HepG2 (cell line): ENCODE data around the gene UBC. TPM values are rescaled to one million over a fixed set of nuclear protein-coding genes. Genes with fewer than 3 reads are reported as not detected.
A peak's percentile ranks its signal among the peaks of the same experiment; 100 is the strongest.

Experiments
- GABPB1 ChIP-seq: IDR thresholded peaks from 2 replicates; pipeline ENCODE4 v1.6.1; 2016; ENCODE audit warnings: mild to moderate bottlenecking, missing genetic modification reagents, moderate library complexity, missing compliant biosample characterization
- HNRNPLL ChIP-seq: fragments of 200-400 bp; formaldehyde crosslinking; IDR thresholded peaks from 2 replicates; pipeline ENCODE4 v1.6.1; 2017; ENCODE audit warnings: mild to moderate bottlenecking, low read depth, low read length; ENCODE audit not compliant: poor library complexity, severe bottlenecking
- MBD4 ChIP-seq: IDR thresholded peaks from 2 replicates; pipeline ENCODE4 v1.6.1; 2012; ENCODE audit warnings: low read length, inconsistent platforms, borderline replicate concordance
- MTA3 ChIP-seq: sonication (generic); formaldehyde crosslinking; IDR thresholded peaks from 2 replicates; pipeline ENCODE4 v1.4.0; 2020; ENCODE audit warnings: missing genetic modification reagents
- PCBP1 ChIP-seq: fragments of 200-400 bp; formaldehyde crosslinking; IDR thresholded peaks from 2 replicates; pipeline ENCODE4 v1.6.1; 2017; ENCODE audit warnings: mild to moderate bottlenecking, low read depth, low read length, borderline replicate concordance
- SETDB1 ChIP-seq: sonication (generic); formaldehyde crosslinking; IDR thresholded peaks from 2 replicates; pipeline ENCODE4 v1.5.1; 2020; ENCODE audit warnings: missing genetic modification reagents, mild to moderate bottlenecking, borderline replicate concordance
- SP5 ChIP-seq: IDR thresholded peaks from 2 replicates; pipeline ENCODE4 v1.6.1; 2016; ENCODE audit warnings: low read depth, borderline replicate concordance
- ZFAT ChIP-seq: sonication (generic); formaldehyde crosslinking; conservative IDR thresholded peaks from 2 replicates; pipeline ENCODE4 v1.8.1; 2023; ENCODE audit warnings: missing genetic modification reagents, inconsistent platforms
- ZNF24 ChIP-seq: fragments of 450-650 bp; IDR thresholded peaks from 2 replicates; pipeline ENCODE4 v1.6.1; 2017; ENCODE audit warnings: antibody characterized with exemption, mild to moderate bottlenecking
- ZNF468 ChIP-seq: sonication (generic); formaldehyde crosslinking; IDR thresholded peaks from 2 replicates; pipeline ENCODE4 v1.8.0; 2022; ENCODE audit warnings: mild to moderate bottlenecking, moderate library complexity, missing genetic modification reagents
- ZNF549 ChIP-seq: sonication (generic); formaldehyde crosslinking; IDR thresholded peaks from 2 replicates; pipeline ENCODE4 v1.5.0; 2020; ENCODE audit warnings: missing genetic modification reagents
- ZNF615 ChIP-seq: sonication (generic); formaldehyde crosslinking; IDR thresholded peaks from 2 replicates; pipeline ENCODE4 v1.5.0; 2020; ENCODE audit warnings: mild to moderate bottlenecking, missing genetic modification reagents, borderline replicate concordance
- polyA plus RNA-seq, 8 experiments: library from polyadenylated mRNA; depleted of rRNA in 3 of 8; stranded (reverse) in 7 of 8; unstranded in 1 of 8; fragments of >200 nt; fragmentation: Illumina TruSeq in 4 of 8; extraction: Trizol in 4 of 8; gene quantifications; 2 replicates each; pipeline versions ENCODE4 v1.2.1 to v1.2.3, GENCODE V29; 2011 to 2016; ENCODE audit warnings: low read depth in 4 of 8, missing spikeins in 1 of 8, mixed read lengths in 1 of 8; ENCODE audit not compliant: insufficient read depth in 1 of 8
- total RNA-seq, 5 experiments: library from RNA; depleted of rRNA; stranded (reverse); fragments of >200 nt; fragmentation: Illumina TruSeq; extraction: Trizol; gene quantifications; 2 replicates each; pipeline ENCODE4 v1.2.3, GENCODE V29; 2016; ENCODE audit warnings: low read depth in 1 of 5
- TF ChIP-seq, protein P1 (sequence below): IDR thresholded peaks from 2 replicates; pipeline ENCODE4 v1.6.1; 2012; ENCODE audit warnings: low read length, improper control_type of control experiment
- TF ChIP-seq, protein P2 (sequence below): IDR thresholded peaks from 2 replicates; pipeline ENCODE4 v1.6.1; 2012; ENCODE audit warnings: inconsistent platforms
- TF ChIP-seq, protein P3 (sequence below), 2 experiments: sonication (generic) in 1 of 2; formaldehyde crosslinking in 1 of 2; IDR thresholded peaks; 2 replicates each; pipeline versions ENCODE4 v1.4.0 to v1.6.1; 2016 to 2020; ENCODE audit warnings: borderline replicate concordance in 1 of 2, low read depth in 1 of 2, mild to moderate bottlenecking in 1 of 2, missing genetic modification reagents in 1 of 2
- TF ChIP-seq, protein P4 (sequence below): IDR thresholded peaks from 2 replicates; pipeline ENCODE4 v1.6.1; 2016
- TF ChIP-seq, protein P5 (sequence below): IDR thresholded peaks from 2 replicates; pipeline ENCODE4 v1.6.1; 2016; ENCODE audit warnings: mild to moderate bottlenecking

The UBC gene
- total and polyA plus RNA-seq, 2 of the 13 experiments (the other 11 are each of a cell fraction or from before 2014, with no cell fraction given), result 805 to 1,432 TPM

DNA sequence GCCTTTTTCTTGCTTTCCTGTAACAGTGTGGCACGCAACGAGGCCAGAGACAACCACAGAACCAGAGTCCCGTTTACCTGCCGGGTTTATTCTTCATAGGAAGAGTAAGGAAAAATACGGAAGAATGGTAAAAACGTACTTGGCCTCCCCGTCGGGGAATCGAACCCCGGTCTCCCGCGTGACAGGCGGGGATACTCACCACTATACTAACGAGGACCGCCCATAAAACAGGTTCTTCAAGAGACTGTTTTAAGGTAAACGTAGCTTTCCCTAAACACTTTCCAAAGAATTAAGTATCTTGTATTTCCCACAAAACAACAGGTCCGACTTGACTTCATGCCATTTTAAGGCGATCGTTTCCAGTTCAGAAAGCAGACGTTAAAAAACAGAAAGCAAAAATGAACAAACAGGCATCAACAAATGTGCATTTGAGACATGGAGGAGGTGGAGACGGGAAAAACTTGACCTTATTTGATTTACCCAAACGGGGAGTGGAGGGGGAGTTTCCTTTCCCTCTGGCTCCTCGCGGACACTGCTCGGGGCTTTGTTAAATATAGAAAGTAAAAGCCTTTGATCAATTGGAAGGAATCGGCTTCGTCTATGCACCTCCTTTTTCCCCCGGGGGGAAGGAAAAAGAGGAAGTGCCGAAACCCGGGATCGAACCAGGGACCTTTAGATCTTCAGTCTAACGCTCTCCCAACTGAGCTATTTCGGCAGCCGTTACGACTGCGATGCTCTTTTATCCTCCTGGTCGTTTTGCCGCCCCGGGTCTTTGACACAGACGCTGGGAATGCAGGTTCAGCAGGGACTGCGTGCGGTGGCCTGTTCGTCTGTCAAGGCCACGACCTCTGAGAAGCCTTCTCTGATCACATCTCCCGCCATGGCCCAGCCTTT lies 13.0 kb upstream of the UBC start (continued):
- no peak; the same call in 1 of the 2 replicates for TF ChIP-seq ZNF615 (CRISPR knock-in tag)
- TF ChIP-seq SETDB1, result no peak
- TF ChIP-seq, protein P1, sequence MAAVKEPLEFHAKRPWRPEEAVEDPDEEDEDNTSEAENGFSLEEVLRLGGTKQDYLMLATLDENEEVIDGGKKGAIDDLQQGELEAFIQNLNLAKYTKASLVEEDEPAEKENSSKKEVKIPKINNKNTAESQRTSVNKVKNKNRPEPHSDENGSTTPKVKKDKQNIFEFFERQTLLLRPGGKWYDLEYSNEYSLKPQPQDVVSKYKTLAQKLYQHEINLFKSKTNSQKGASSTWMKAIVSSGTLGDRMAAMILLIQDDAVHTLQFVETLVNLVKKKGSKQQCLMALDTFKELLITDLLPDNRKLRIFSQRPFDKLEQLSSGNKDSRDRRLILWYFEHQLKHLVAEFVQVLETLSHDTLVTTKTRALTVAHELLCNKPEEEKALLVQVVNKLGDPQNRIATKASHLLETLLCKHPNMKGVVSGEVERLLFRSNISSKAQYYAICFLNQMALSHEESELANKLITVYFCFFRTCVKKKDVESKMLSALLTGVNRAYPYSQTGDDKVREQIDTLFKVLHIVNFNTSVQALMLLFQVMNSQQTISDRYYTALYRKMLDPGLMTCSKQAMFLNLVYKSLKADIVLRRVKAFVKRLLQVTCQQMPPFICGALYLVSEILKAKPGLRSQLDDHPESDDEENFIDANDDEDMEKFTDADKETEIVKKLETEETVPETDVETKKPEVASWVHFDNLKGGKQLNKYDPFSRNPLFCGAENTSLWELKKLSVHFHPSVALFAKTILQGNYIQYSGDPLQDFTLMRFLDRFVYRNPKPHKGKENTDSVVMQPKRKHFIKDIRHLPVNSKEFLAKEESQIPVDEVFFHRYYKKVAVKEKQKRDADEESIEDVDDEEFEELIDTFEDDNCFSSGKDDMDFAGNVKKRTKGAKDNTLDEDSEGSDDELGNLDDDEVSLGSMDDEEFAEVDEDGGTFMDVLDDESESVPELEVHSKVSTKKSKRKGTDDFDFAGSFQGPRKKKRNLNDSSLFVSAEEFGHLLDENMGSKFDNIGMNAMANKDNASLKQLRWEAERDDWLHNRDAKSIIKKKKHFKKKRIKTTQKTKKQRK, result no peak
- no peak for TF ChIP-seq ZNF468
- TF ChIP-seq ZNF549 (CRISPR knock-in tag), result no peak
- TF ChIP-seq MTA3, result no peak
- TF ChIP-seq PCBP1, result no peak
- TF ChIP-seq, protein P2, sequence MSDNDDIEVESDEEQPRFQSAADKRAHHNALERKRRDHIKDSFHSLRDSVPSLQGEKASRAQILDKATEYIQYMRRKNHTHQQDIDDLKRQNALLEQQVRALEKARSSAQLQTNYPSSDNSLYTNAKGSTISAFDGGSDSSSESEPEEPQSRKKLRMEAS, result peak; percentile 62
- peak; percentile 99 for TF ChIP-seq ZNF24
- no peak for TF ChIP-seq HNRNPLL
- TF ChIP-seq, protein P3, sequence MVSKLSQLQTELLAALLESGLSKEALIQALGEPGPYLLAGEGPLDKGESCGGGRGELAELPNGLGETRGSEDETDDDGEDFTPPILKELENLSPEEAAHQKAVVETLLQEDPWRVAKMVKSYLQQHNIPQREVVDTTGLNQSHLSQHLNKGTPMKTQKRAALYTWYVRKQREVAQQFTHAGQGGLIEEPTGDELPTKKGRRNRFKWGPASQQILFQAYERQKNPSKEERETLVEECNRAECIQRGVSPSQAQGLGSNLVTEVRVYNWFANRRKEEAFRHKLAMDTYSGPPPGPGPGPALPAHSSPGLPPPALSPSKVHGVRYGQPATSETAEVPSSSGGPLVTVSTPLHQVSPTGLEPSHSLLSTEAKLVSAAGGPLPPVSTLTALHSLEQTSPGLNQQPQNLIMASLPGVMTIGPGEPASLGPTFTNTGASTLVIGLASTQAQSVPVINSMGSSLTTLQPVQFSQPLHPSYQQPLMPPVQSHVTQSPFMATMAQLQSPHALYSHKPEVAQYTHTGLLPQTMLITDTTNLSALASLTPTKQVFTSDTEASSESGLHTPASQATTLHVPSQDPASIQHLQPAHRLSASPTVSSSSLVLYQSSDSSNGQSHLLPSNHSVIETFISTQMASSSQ (IDR thresholded peaks at IDR 0.05; ENCODE audit: low read depth), result 0 out of 2 replicates have a peak, but pooled peaks have one; percentile 28
- TF ChIP-seq, protein P3 (CRISPR knock-in tag; IDR thresholded peaks at IDR 0.05; ENCODE audit: borderline replicate concordance), result no peak
- peak; percentile 93 for TF ChIP-seq SP5 (CRISPR knock-in tag)
- TF ChIP-seq, protein P4, sequence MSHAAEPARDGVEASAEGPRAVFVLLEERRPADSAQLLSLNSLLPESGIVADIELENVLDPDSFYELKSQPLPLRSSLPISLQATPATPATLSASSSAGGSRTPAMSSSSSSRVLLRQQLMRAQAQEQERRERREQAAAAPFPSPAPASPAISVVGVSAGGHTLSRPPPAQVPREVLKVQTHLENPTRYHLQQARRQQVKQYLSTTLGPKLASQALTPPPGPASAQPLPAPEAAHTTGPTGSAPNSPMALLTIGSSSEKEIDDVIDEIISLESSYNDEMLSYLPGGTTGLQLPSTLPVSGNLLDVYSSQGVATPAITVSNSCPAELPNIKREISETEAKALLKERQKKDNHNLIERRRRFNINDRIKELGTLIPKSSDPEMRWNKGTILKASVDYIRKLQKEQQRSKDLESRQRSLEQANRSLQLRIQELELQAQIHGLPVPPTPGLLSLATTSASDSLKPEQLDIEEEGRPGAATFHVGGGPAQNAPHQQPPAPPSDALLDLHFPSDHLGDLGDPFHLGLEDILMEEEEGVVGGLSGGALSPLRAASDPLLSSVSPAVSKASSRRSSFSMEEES (CRISPR knock-in tag), result no peak
- TF ChIP-seq MBD4, result no peak; the same call in 1 of the 2 replicates
- TF ChIP-seq, protein P5, sequence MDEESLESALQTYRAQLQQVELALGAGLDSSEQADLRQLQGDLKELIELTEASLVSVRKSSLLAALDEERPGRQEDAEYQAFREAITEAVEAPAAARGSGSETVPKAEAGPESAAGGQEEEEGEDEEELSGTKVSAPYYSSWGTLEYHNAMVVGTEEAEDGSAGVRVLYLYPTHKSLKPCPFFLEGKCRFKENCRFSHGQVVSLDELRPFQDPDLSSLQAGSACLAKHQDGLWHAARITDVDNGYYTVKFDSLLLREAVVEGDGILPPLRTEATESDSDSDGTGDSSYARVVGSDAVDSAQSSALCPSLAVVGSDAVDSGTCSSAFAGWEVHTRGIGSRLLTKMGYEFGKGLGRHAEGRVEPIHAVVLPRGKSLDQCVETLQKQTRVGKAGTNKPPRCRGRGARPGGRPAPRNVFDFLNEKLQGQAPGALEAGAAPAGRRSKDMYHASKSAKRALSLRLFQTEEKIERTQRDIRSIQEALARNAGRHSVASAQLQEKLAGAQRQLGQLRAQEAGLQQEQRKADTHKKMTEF (CRISPR knock-in tag), result peak; percentile 74; the same call in 1 of the 2 replicates
- no peak; the same call in 1 of the 2 replicates for TF ChIP-seq GABPB1 (CRISPR knock-in tag)
- 0 out of 2 replicates have a peak, but pooled peaks have one; percentile 39 for TF ChIP-seq ZFAT (CRISPR knock-in tag)
